ENCODE data around the gene LETM1. TPM values are rescaled to one million over a fixed set of nuclear protein-coding genes. Genes with fewer than 3 reads are reported as not detected.

The LETM1 gene
- total and polyA plus RNA-seq, 2 of the 13 experiments (the other 11 are each of a cell fraction or from before 2014, with no cell fraction given) = 9.7 to 41.6 TPM

DNA sequence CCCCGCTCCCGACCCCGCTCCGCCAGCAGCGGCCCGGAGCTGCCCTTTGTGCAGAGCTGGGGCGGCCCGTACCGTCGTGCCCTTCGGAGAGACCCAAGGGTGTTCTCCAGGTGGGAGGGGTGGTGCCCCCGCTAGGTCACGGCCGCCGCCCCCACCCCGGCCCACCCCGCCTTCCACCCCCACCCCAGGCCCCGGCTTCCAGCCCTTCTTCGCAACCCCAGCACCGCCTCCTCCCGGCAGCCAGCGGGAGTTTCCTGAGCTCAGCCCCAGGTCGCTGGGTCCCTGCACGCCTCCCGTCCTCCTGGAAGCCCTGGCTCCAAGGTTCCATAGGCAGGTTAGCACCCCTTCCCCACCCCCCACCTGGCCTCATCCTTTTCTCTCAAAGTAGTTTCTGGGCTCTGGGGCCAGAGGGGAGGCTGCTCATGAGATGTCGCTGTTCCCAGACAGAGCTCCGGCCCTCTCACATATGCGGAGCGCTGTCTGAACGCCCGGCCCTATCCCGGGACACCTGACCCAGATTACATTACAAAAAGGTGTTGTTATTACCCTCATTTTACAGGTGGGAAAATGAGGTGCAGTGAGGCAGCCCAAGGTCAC is 88.1 kb downstream of the LETM1 start (continued):
- TF ChIP-seq ZBTB3 (CRISPR knock-in tag; IDR thresholded peaks at IDR 0.05; ENCODE audit: borderline replicate concordance, low read depth) = no peak
- TF ChIP-seq REXO4 (CRISPR knock-in tag; IDR thresholded peaks at IDR 0.05; ENCODE audit: borderline replicate concordance) = no peak
- TF ChIP-seq SRSF1 (optimal IDR thresholded peaks at IDR 0.05; ENCODE audit: low read depth, low read length) = no peak
- TF ChIP-seq, protein P1, sequence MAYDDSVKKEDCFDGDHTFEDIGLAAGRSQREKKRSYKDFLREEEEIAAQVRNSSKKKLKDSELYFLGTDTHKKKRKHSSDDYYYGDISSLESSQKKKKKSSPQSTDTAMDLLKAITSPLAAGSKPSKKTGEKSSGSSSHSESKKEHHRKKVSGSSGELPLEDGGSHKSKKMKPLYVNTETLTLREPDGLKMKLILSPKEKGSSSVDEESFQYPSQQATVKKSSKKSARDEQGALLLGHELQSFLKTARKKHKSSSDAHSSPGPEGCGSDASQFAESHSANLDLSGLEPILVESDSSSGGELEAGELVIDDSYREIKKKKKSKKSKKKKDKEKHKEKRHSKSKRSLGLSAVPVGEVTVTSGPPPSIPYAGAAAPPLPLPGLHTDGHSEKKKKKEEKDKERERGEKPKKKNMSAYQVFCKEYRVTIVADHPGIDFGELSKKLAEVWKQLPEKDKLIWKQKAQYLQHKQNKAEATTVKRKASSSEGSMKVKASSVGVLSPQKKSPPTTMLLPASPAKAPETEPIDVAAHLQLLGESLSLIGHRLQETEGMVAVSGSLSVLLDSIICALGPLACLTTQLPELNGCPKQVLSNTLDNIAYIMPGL (CRISPR knock-in tag; IDR thresholded peaks at IDR 0.05; ENCODE audit: borderline replicate concordance in 1 of 2, low read depth in 1 of 2) = peak in 1 of 2 experiments; percentile 33; a peak in 2 of 4 replicates
- TF ChIP-seq, protein P2, sequence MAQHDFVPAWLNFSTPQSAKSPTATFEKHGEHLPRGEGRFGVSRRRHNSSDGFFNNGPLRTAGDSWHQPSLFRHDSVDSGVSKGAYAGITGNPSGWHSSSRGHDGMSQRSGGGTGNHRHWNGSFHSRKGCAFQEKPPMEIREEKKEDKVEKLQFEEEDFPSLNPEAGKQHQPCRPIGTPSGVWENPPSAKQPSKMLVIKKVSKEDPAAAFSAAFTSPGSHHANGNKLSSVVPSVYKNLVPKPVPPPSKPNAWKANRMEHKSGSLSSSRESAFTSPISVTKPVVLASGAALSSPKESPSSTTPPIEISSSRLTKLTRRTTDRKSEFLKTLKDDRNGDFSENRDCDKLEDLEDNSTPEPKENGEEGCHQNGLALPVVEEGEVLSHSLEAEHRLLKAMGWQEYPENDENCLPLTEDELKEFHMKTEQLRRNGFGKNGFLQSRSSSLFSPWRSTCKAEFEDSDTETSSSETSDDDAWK (CRISPR knock-in tag; IDR thresholded peaks at IDR 0.05) = no peak
- peak; percentile 18; the same call in 1 of the 2 replicates for TF ChIP-seq ZNF761 (CRISPR knock-in tag; conservative IDR thresholded peaks at IDR 0.05)
- TF ChIP-seq GFI1 (CRISPR knock-in tag; IDR thresholded peaks at IDR 0.05; ENCODE audit: borderline replicate concordance) = no peak
- no peak for TF ChIP-seq RBM39 (IDR thresholded peaks at IDR 0.05; ENCODE audit: low read depth, low read length, poor library complexity, severe bottlenecking)
- TF ChIP-seq ZEB1 (IDR thresholded peaks at IDR 0.05; ENCODE audit: insufficient replicate concordance, low read depth) = no peak
- TF ChIP-seq RARA (CRISPR knock-in tag; IDR thresholded peaks at IDR 0.05) = 0 out of 2 replicates have a peak, but pooled peaks have one; percentile 9
- TF ChIP-seq, protein P3, sequence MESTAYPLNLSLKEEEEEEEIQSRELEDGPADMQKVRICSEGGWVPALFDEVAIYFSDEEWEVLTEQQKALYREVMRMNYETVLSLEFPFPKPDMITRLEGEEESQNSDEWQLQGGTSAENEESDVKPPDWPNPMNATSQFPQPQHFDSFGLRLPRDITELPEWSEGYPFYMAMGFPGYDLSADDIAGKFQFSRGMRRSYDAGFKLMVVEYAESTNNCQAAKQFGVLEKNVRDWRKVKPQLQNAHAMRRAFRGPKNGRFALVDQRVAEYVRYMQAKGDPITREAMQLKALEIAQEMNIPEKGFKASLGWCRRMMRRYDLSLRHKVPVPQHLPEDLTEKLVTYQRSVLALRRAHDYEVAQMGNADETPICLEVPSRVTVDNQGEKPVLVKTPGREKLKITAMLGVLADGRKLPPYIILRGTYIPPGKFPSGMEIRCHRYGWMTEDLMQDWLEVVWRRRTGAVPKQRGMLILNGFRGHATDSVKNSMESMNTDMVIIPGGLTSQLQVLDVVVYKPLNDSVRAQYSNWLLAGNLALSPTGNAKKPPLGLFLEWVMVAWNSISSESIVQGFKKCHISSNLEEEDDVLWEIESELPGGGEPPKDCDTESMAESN (CRISPR knock-in tag; conservative IDR thresholded peaks at IDR 0.05) = no peak
- TF ChIP-seq ZNF430 (CRISPR knock-in tag; IDR thresholded peaks at IDR 0.05) = no peak
- TF ChIP-seq, protein P4, sequence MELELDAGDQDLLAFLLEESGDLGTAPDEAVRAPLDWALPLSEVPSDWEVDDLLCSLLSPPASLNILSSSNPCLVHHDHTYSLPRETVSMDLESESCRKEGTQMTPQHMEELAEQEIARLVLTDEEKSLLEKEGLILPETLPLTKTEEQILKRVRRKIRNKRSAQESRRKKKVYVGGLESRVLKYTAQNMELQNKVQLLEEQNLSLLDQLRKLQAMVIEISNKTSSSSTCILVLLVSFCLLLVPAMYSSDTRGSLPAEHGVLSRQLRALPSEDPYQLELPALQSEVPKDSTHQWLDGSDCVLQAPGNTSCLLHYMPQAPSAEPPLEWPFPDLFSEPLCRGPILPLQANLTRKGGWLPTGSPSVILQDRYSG (CRISPR knock-in tag; IDR thresholded peaks at IDR 0.05) = no peak
- no peak for TF ChIP-seq RFX5 (IDR thresholded peaks at IDR 0.05; ENCODE audit: low read depth, low read length)
- TF ChIP-seq ZNF121 (CRISPR knock-in tag; IDR thresholded peaks at IDR 0.05) = peak; percentile 62; the same call in 1 of the 2 replicates
- TF ChIP-seq, protein P5, sequence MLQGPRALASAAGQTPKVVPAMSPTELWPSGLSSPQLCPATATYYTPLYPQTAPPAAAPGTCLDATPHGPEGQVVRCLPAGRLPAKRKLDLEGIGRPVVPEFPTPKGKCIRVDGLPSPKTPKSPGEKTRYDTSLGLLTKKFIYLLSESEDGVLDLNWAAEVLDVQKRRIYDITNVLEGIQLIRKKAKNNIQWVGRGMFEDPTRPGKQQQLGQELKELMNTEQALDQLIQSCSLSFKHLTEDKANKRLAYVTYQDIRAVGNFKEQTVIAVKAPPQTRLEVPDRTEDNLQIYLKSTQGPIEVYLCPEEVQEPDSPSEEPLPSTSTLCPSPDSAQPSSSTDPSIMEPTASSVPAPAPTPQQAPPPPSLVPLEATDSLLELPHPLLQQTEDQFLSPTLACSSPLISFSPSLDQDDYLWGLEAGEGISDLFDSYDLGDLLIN (CRISPR knock-in tag; IDR thresholded peaks at IDR 0.05; ENCODE audit: borderline replicate concordance) = no peak
- TF ChIP-seq ATF7 (IDR thresholded peaks at IDR 0.05) = no peak
- TF ChIP-seq ATF7 (CRISPR knock-in tag; IDR thresholded peaks at IDR 0.05) = no peak
- TF ChIP-seq ZNF850 (CRISPR knock-in tag; conservative IDR thresholded peaks at IDR 0.05) = no peak
- TF ChIP-seq RAD21 (CRISPR knock-in tag; IDR thresholded peaks at IDR 0.05) = no peak; the same call in 1 of the 2 replicates
